Left lung (tissue), 10 donors: Measurements from ENCODE around the gene PLAC8L1. TPM values are rescaled to one million over a fixed set of nuclear protein-coding genes. Genes with fewer than 3 reads are reported as not detected.

Experiments
- ATAC-seq: fragments of 200-7000 bp; cut with Tn5 transposase; one replicate; pipeline ENCODE4 v1.9.1; 2020; ENCODE audit warnings: moderate library complexity
- DNase-seq, 4 donors: peaks; one replicate each; pipeline ENCODE4 v3.0.0-alpha.2; 2013 to 2020
- H3K27ac ChIP-seq, 2 donors: fragments of 200-600 bp; sonication (generic) in 1 of 2; one replicate each; pipeline versions ENCODE4 v1.5.0 to v1.8.0; 2020 to 2021
- H3K27me3 ChIP-seq, 2 donors: fragments of 200-600 bp; sonication (generic) in 1 of 2; one replicate each; pipeline versions ENCODE4 v1.5.0 to v1.8.0; 2020 to 2021
- H3K36me3 ChIP-seq, 2 donors: fragments of 200-600 bp; sonication (generic) in 1 of 2; one replicate each; pipeline versions ENCODE4 v1.5.0 to v1.8.0; 2020 to 2021
- H3K4me1 ChIP-seq, 2 donors: fragments of 200-600 bp; one replicate each; pipeline ENCODE4 v1.8.0; 2021
- H3K4me3 ChIP-seq, 2 donors: fragments of 200-600 bp; sonication (generic) in 1 of 2; one replicate each; pipeline versions ENCODE4 v1.5.0 to v1.8.0; 2020 to 2021; ENCODE audit warnings: mild to moderate bottlenecking in 1 of 2
- H3K9me3 ChIP-seq, 2 donors: fragments of 200-600 bp; sonication (generic) in 1 of 2; one replicate each; pipeline versions ENCODE4 v1.5.0 to v1.8.0; 2020 to 2021
- CTCF ChIP-seq, 2 donors: fragments of 200-600 bp; sonication (generic) in 1 of 2; IDR thresholded peaks; one replicate each; pipeline versions ENCODE4 v1.5.0 to v1.8.0; 2021; ENCODE audit warnings: antibody characterized with exemption in 2 of 2
- intact Hi-C, 2 donors: fragments of 100-400 bp; cut with DNase I; formaldehyde crosslinking; loops; one replicate each; pipeline versions ENCODE4 v1.11.2 to v1.14.2; 2022
- polyA plus RNA-seq, 6 donors: library from polyadenylated mRNA; unstranded; fragments of 120-200 nt; gene quantifications; one replicate each; pipeline ENCODE4 v1.2.1, GENCODE V29; 2013; ENCODE audit not compliant: insufficient read length in 6 of 6
- total RNA-seq, 2 donors: library from RNA; stranded (reverse); fragmentation: NEBNext Ultra II Directional; extraction: Animal tissue kit (Norgen Biotek cat#: 25700); gene quantifications; one replicate each; pipeline ENCODE4 v1.2.1, GENCODE V29; 2021
- donor health status: DM: no; HTN: yes; CAD: no.
- donor health status: DM: no; HTN: no; CAD: no.

PLAC8L1 gene
- total and polyA plus RNA-seq, 8 donors, result 0.47 to 1.8 (median 0.91) TPM; not detected in 1

GRCh38 chr5:146082798-146083197 is 22.6 kb downstream of the PLAC8L1 start:
- no peaks in the 10 kb centered on the region for H3K36me3 ChIP-seq
- H3K4me1 ChIP-seq, result no peaks in the 10 kb centered on the region
- intact Hi-C loops, result no loop called here
- TF ChIP-seq CTCF (IDR thresholded peaks at IDR 0.05), result no peak
- ATAC-seq (no peak), DNase-seq (no peak)
- no peak overlapping the region for H3K4me3 ChIP-seq
- H3K9me3 ChIP-seq, result no peaks in the 10 kb centered on the region
- H3K27me3 ChIP-seq, result peaks cover 0 to 6% of the 10 kb centered on the region in 2 donors
- no peak overlapping the region for H3K27ac ChIP-seq

- Histone ChIP-seq H3K4me1 (no peaks in the 10 kb centered on the region), H3K4me3 (no peak overlapping the region), H3K27ac (no peak overlapping the region), H3K9me3 (no peaks in the 10 kb centered on the region), H3K27me3 (peaks cover 0 to 6% of the 10 kb centered on the region in 2 donors), H3K36me3 (no peaks in the 10 kb centered on the region)
- no peak for ATAC-seq
- DNase-seq, result peak in 2 of 4 donors; percentile 66 to 74
- intact Hi-C loops, result no loop called here
- TF ChIP-seq CTCF (IDR thresholded peaks at IDR 0.05), result no peak
Measured at GRCh38 chr5:146081556-146081955, 23.8 kb downstream of the PLAC8L1 start.

- no peak for TF ChIP-seq CTCF (IDR thresholded peaks at IDR 0.05)
- Histone ChIP-seq H3K36me3 (no peaks in the 10 kb centered on the region), H3K4me3 (no peak overlapping the region), H3K27ac (no peak overlapping the region), H3K4me1 (no peaks in the 10 kb centered on the region), H3K27me3 (peaks cover 0 to 6% of the 10 kb centered on the region in 2 donors), H3K9me3 (no peaks in the 10 kb centered on the region)
- DNase-seq, result no peak
- no peak for ATAC-seq
- intact Hi-C loops, result no loop called here
Measured at GRCh38 chr5:146079695-146080373, 25.5 kb downstream of the PLAC8L1 start.

GRCh38 chr5:146078566-146078965 is 26.8 kb downstream of the PLAC8L1 start:
- Histone ChIP-seq H3K36me3 (no peaks in the 10 kb centered on the region), H3K4me3 (no peak overlapping the region), H3K27me3 (peaks cover 0 to 11% of the 10 kb centered on the region in 2 donors), H3K27ac (no peak overlapping the region), H3K9me3 (no peaks in the 10 kb centered on the region), H3K4me1 (no peaks in the 10 kb centered on the region)
- DNase-seq, result no peak
- no peak for TF ChIP-seq CTCF (IDR thresholded peaks at IDR 0.05)
- intact Hi-C loops, result no loop called here
- ATAC-seq, result no peak

GRCh38 chr5:146076455-146076854 is 28.9 kb downstream of the PLAC8L1 start:
- ATAC-seq, result no peak
- intact Hi-C loops, result no loop called here
- no peak for TF ChIP-seq CTCF (IDR thresholded peaks at IDR 0.05)
- no peak overlapping the region for H3K27ac ChIP-seq
- H3K27me3 ChIP-seq, result peaks cover 0 to 18% of the 10 kb centered on the region in 2 donors
- H3K36me3 ChIP-seq, result no peaks in the 10 kb centered on the region
- DNase-seq, result no peak
- no peak overlapping the region for H3K4me3 ChIP-seq
- H3K9me3 ChIP-seq, result no peaks in the 10 kb centered on the region
- no peaks in the 10 kb centered on the region for H3K4me1 ChIP-seq
